K562 (cell line): ENCODE data around the gene SNRNP70. TPM values are rescaled to one million over a fixed set of nuclear protein-coding genes. Genes with fewer than 3 reads are reported as not detected.

Experiments
- CHD2 ChIP-seq: IDR thresholded peaks from 2 replicates; pipeline ENCODE4 v1.6.1; 2011; ENCODE audit warnings: low read depth, low read length
- MAFF ChIP-seq: IDR thresholded peaks from 2 replicates; pipeline ENCODE4 v1.6.1; 2012; ENCODE audit warnings: low read length, improper control_type of control experiment
- MGA ChIP-seq: fragments of 450-650 bp; IDR thresholded peaks from 2 replicates; pipeline ENCODE4 v1.6.1; 2016; ENCODE audit warnings: mild to moderate bottlenecking, moderate library complexity
- NCOR1 ChIP-seq: fragments of 450-650 bp; IDR thresholded peaks from 2 replicates; pipeline ENCODE4 v1.6.1; 2016; ENCODE audit warnings: mild to moderate bottlenecking, moderate library complexity
- NRF1 ChIP-seq, 2 experiments: fragments of 450-650 bp; IDR thresholded peaks in 1 of 2; conservative IDR thresholded peaks in 1 of 2; 2 replicates each; pipeline ENCODE4 v1.6.1; 2014; ENCODE audit warnings: mild to moderate bottlenecking in 2 of 2
- XRCC5 ChIP-seq: fragments of 200-400 bp; formaldehyde crosslinking; IDR thresholded peaks from 2 replicates; pipeline ENCODE4 v1.6.1; 2017; ENCODE audit warnings: low read depth, mild to moderate bottlenecking, low read length
- ZNF699 ChIP-seq: fragments of 250-450 bp; sonication (Bioruptor Pico); IDR thresholded peaks from 2 replicates; pipeline ENCODE4 v1.8.0; 2021; ENCODE audit warnings: mild to moderate bottlenecking, moderate library complexity; ENCODE audit not compliant: insufficient replicate concordance
- polyA plus RNA-seq, 8 experiments: library from polyadenylated mRNA; depleted of rRNA in 4 of 8; stranded (reverse) in 5 of 8; unstranded in 3 of 8; fragments of >200 nt; fragmentation: Nextera tagmentation in 2 of 8; fragmentation: Illumina TruSeq in 1 of 8; extraction: Ambion mirVana in 2 of 8; extraction: Trizol in 1 of 8; gene quantifications; 2 replicates each; pipeline versions ENCODE4 v1.2.1 to v1.2.3, GENCODE V29; 2011 to 2014; ENCODE audit warnings: inconsistent platforms in 1 of 8, missing spikeins in 1 of 8
- total RNA-seq, 7 experiments: library from RNA; depleted of rRNA in 6 of 7; stranded (reverse); fragments of >200 nt in 6 of 7; fragmentation: Illumina TruSeq in 2 of 7; extraction: Trizol in 2 of 7; gene quantifications; 2 replicates each; pipeline versions ENCODE4 v1.2.1 to v1.2.3, GENCODE V29; 2011 to 2021; ENCODE audit warnings: low replicate concordance in 1 of 7
- TF ChIP-seq, protein P1 (sequence below), 2 experiments: IDR thresholded peaks in 1 of 2; conservative IDR thresholded peaks in 1 of 2; 2 replicates each; pipeline ENCODE4 v1.6.1; 2016; ENCODE audit warnings: low read depth in 2 of 2, mild to moderate bottlenecking in 1 of 2, missing compliant biosample characterization in 1 of 2, missing genetic modification characterization in 1 of 2, moderate library complexity in 1 of 2
- TF ChIP-seq, protein P2 (sequence below): fragments of 450-650 bp; formaldehyde crosslinking; IDR thresholded peaks from 2 replicates; pipeline ENCODE4 v1.4.0; 2022; ENCODE audit warnings: missing genetic modification characterization

SNRNP70 gene
- total and polyA plus RNA-seq, 9 of the 15 experiments (the other 6 are each of a cell fraction or from before 2014, with no cell fraction given), result 2.8 to 496 (median 136) TPM

GRCh38 chr19:49106648-49107135 is 21.4 kb downstream of the SNRNP70 start (continued):
- TF ChIP-seq MGA (no peak), MAFF (peak; percentile 88), ZNF699 (CRISPR knock-in tag) (no peak), XRCC5 (0 out of 2 replicates have a peak, but pooled peaks have one; percentile 37), NRF1 (conservative IDR thresholded peaks at IDR 0.05 in 1 of 2, IDR thresholded peaks at IDR 0.05 in 1 of 2) (peak; percentile 45 to 59), CHD2 (no peak), NCOR1 (no peak)
- TF ChIP-seq, protein P1, sequence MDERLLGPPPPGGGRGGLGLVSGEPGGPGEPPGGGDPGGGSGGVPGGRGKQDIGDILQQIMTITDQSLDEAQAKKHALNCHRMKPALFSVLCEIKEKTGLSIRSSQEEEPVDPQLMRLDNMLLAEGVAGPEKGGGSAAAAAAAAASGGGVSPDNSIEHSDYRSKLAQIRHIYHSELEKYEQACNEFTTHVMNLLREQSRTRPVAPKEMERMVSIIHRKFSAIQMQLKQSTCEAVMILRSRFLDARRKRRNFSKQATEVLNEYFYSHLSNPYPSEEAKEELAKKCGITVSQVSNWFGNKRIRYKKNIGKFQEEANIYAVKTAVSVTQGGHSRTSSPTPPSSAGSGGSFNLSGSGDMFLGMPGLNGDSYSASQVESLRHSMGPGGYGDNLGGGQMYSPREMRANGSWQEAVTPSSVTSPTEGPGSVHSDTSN (CRISPR knock-in tag; IDR thresholded peaks at IDR 0.05; ENCODE audit: low read depth), result no peak
- TF ChIP-seq, protein P1 (tag; conservative IDR thresholded peaks at IDR 0.05; ENCODE audit: low read depth), result peak; percentile 41; the same call in 1 of the 2 replicates
- TF ChIP-seq, protein P2, sequence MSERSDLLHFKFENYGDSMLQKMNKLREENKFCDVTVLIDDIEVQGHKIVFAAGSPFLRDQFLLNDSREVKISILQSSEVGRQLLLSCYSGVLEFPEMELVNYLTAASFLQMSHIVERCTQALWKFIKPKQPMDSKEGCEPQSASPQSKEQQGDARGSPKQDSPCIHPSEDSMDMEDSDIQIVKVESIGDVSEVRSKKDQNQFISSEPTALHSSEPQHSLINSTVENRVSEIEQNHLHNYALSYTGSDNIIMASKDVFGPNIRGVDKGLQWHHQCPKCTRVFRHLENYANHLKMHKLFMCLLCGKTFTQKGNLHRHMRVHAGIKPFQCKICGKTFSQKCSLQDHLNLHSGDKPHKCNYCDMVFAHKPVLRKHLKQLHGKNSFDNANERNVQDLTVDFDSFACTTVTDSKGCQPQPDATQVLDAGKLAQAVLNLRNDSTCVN, result no peak
